ENCODE measurements around the gene SMO.
"Not testable (repeated sequence)": the region's sequence is repeated elsewhere in the genome, so short reads cannot be mapped to it uniquely, and the experiment has no call there.

Gene SMO

DNA sequence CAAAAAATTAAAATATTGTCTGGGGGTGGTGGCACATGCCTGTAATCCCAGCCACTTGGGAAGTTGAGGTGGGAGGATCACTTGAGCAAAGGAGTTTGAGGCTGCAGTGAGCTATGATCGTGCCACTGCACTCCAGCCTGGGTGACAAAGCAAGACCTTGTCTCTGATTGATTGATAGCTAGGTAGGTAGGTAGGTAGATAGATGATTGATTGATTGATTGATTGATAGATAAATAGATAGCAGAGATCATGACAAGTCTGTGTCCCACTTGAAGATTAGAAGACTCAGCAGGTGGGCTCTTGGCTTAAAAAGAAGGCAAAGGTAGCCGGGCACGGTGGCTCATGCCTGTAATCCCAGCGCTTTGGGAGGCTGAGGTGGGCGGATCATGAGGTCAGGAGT, 64.2 kb downstream of the SMO start:
- H3K4me3 ChIP-seq; DNase-seq (ENCODE audit: low spot score in 2 of 2); H3K27me3 ChIP-seq (ENCODE audit: low read depth); H3K4me1 ChIP-seq; H3K9me3 ChIP-seq; H3K36me3 ChIP-seq (replicated peaks); in situ Hi-C loops (cut with MboI; ENCODE audit: low sequenced_read_pairs): not testable (repeated sequence)

DNA sequence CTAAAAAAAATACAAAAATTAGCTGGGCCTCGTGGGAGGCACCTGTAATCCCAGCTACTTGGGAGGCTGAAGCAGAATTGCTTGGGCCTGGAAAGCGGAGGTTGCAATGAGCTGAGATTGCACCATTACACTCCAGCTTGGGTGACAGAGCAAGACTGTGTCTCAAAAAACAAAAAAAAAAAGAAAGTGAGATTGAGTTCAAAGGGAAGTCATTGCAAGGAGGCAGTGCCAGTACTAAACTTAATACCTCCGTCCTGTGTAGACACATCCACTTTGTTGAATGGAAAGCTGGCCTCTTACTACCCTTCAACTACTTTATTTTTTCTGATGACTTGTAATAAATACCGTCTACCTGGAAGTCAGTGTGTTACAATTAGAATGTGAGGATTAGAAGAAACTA, 67.4 kb downstream of the SMO start:
- H3K27me3 ChIP-seq (ENCODE audit: low read depth) = no peaks in the 10 kb centered on the region
- no peak overlapping the region for H3K4me3 ChIP-seq
- DNase-seq (ENCODE audit: low spot score in 2 of 2) = no peak
- peaks cover 28% of the 10 kb centered on the region for H3K4me1 ChIP-seq
- H3K36me3 ChIP-seq (replicated peaks) = 0 out of 2 replicates have a peak, but pooled peaks cover 4% of the 10 kb centered on the region
- no peaks in the 10 kb centered on the region for H3K9me3 ChIP-seq
- in situ Hi-C loops (cut with MboI; ENCODE audit: low sequenced_read_pairs) = no loop called here

DNA sequence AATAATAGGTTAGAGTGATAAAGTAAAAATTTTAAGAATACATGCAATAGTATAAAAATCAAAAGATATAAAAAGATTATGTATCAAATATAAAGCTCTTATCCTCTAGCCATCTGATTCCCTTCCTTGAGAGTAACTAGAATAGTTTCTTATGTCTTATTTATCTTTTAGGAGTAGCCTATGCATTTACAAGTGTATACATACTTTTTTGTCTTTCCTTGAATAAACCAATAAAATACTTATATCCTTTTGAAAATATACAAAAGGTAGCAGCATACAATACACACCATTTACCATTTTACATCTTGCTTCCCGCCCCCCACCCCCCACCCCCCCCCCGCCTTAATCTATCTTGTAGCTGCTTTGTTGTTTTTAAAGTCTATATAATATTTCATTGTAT, 67.8 kb downstream of the SMO start:
- in situ Hi-C loops (cut with MboI; ENCODE audit: low sequenced_read_pairs) = no loop called here
- H3K9me3 ChIP-seq = no peaks in the 10 kb centered on the region
- peaks cover 28% of the 10 kb centered on the region for H3K4me1 ChIP-seq
- 0 out of 2 replicates have a peak, but pooled peaks cover 4% of the 10 kb centered on the region for H3K36me3 ChIP-seq (replicated peaks)
- peak in 1 of 2 experiments; percentile 42 for DNase-seq (ENCODE audit: low spot score in 2 of 2)
- H3K27me3 ChIP-seq (ENCODE audit: low read depth) = no peaks in the 10 kb centered on the region
- no peak overlapping the region for H3K4me3 ChIP-seq

DNA sequence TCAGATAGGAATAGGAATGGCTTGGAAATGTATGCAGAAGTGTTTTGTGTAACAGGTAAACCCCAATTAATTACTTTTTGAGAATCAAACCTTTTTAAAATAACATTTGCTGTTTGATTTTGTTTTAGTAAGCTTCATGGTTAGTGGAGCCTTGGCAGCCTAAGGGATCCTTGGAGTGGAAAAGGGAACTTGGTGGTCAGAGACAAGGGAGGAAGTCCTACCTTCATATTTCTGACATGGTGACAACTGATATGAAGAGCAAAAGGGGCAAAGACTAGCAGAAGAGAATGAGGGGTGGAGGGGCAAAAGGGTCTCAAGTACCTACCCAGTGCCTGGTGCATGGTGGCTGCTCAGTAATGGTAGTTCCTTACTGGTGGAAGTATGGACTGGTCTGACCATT, 68.7 kb downstream of the SMO start:
- Histone ChIP-seq H3K36me3 (replicated peaks) (0 out of 2 replicates have a peak, but pooled peaks cover 4% of the 10 kb centered on the region), H3K4me3 (no peak overlapping the region), H3K4me1 (peaks cover 28% of the 10 kb centered on the region), H3K9me3 (no peaks in the 10 kb centered on the region), H3K27me3 (ENCODE audit: low read depth) (no peaks in the 10 kb centered on the region)
- DNase-seq (ENCODE audit: low spot score in 2 of 2) = no peak
- in situ Hi-C loops (cut with MboI; ENCODE audit: low sequenced_read_pairs) = no loop called here

DNA sequence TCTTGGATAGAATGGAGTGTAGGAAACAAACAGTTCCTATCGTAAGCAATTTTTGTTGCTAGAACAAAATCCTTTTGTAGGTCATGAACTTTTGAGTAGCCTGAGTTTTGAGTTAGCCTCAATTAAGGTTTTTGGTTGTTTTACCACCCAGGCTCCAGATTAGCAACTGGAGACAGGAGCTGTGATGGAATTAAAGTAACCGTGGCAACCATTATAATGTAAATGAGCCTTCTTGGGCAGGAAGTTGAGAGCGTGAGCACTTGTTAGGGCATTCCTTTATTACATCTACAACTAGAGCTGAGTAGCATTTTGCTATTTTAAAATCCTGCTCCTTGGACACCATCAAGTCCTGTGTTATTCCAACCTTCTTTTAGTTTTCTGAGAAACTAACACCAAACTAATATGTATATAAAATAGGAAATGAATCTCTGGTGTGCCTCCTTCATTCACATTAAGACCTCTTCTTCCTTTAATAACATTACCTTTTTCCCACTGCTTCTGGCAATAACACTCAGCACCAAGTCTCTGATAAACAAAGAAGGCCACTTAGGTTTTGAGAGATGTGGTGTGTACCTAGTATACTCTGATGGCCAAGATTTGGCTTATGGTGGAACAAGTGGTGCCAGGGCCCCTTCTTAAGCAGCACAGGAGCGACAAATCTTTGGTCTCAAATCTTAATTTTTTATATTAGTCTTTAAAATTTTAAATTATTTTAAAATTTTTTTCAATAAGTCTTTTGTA, 70.4 kb downstream of the SMO start:
- DNase-seq (ENCODE audit: low spot score in 2 of 2) = peak; percentile 72 to 96
- Histone ChIP-seq H3K36me3 (replicated peaks) (0 out of 2 replicates have a peak, but pooled peaks cover 4% of the 10 kb centered on the region), H3K9me3 (no peaks in the 10 kb centered on the region), H3K27me3 (ENCODE audit: low read depth) (no peaks in the 10 kb centered on the region), H3K4me1 (peaks cover 28% of the 10 kb centered on the region), H3K4me3 (no peak overlapping the region)
- in situ Hi-C loops (cut with MboI; ENCODE audit: low sequenced_read_pairs) = no loop called here

DNA sequence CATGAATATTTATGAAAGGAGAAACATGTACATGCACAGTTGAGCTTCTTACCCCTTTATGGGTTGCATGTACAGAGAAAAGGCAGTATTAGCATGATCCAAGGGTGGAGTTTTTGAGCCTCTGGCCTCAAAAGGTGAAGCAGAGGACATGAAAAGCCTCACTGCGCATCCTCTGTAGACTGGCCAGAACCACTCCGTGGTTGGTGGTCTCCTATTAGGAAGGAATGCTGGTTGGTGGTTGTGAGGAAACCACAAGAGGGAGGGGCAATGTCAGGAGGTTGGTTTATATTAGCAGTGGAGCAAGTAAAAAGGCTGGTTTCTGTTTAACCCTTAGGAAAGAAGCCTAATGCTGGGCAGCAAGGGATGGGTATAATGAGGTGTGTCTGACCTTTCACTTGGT, 73.9 kb downstream of the SMO start:
- DNase-seq (ENCODE audit: low spot score in 2 of 2) = no peak
- H3K4me1 ChIP-seq = peaks cover 28% of the 10 kb centered on the region
- H3K36me3 ChIP-seq (replicated peaks) = 0 out of 2 replicates have a peak, but pooled peaks cover 4% of the 10 kb centered on the region
- H3K4me3 ChIP-seq = no peak overlapping the region
- no peaks in the 10 kb centered on the region for H3K9me3 ChIP-seq
- no peaks in the 10 kb centered on the region for H3K27me3 ChIP-seq (ENCODE audit: low read depth)
- in situ Hi-C loops (cut with MboI; ENCODE audit: low sequenced_read_pairs) = no loop called here

Measured in HAP-1 (cell line).